LNCAP (cell line): ENCODE results near the gene NAP1L1.

Experiments
- TF ChIP-seq, protein P1 (sequence below): fragments of 450-650 bp; IDR thresholded peaks from 2 replicates; pipeline ENCODE4 v1.5.1; 2017; ENCODE audit warnings: mild to moderate bottlenecking

The NAP1L1 gene

GRCh38 chr12:76083904-76084862 is at the start of gene NAP1L1:
TSS of gene NAP1L1 (minus strand) at chr12:76084685. CDS start at chr12:76074219, 10,466 bp downstream.
- TF ChIP-seq, protein P1, sequence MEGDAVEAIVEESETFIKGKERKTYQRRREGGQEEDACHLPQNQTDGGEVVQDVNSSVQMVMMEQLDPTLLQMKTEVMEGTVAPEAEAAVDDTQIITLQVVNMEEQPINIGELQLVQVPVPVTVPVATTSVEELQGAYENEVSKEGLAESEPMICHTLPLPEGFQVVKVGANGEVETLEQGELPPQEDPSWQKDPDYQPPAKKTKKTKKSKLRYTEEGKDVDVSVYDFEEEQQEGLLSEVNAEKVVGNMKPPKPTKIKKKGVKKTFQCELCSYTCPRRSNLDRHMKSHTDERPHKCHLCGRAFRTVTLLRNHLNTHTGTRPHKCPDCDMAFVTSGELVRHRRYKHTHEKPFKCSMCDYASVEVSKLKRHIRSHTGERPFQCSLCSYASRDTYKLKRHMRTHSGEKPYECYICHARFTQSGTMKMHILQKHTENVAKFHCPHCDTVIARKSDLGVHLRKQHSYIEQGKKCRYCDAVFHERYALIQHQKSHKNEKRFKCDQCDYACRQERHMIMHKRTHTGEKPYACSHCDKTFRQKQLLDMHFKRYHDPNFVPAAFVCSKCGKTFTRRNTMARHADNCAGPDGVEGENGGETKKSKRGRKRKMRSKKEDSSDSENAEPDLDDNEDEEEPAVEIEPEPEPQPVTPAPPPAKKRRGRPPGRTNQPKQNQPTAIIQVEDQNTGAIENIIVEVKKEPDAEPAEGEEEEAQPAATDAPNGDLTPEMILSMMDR: no peak

DNA sequence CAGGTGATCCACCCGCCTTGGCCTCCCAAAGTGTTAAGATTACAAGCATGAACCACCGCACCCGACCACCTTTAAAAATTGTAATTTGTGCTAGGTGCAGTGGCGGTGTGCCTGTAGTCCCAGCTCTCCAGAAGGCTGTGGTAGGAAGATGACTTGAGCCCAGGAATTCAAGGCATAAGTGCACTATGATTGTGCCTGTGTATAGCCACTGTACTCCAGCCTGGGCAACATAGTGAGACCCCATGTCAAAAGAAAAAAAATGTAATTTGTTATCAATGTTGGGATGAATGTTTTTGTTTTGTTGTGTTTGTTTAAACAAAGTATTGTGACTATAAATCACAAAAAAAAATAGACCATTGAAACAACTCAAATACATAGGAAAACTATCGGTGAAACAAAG is 43.1 kb upstream of the NAP1L1 start:
- TF ChIP-seq, protein P1: no peak

- TF ChIP-seq, protein P1: no peak
These were observed 40.0 kb upstream of the NAP1L1 start for GRCh38 chr12:76124456-76124855.

GRCh38 chr12:76123259-76124212 is 39.1 kb upstream of the NAP1L1 start:
- TF ChIP-seq, protein P1: no peak

DNA sequence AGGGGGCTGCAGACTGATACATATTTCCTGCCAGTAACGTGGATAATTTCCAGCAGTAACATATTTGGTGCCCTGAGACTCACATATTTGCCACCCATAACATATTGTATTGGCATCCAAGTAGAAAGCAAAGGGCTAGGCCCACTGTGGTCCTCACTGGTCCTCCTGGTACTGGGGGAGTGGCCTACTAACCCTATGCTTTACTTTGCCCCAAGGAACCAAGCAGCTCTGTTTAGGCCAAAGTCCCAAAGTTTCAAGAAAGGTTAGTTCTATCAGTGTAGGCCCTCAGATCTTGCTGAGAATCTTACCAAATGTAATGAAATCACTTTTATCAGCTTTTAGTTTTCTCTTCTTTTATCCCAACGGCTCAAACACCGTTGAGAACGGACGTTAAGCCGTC is 35.4 kb upstream of the NAP1L1 start:
- TF ChIP-seq, protein P1: no peak

GRCh38 chr12:76117751-76118150 is 33.3 kb upstream of the NAP1L1 start:
- TF ChIP-seq, protein P1: no peak

GRCh38 chr12:76117067-76117691 is 32.7 kb upstream of the NAP1L1 start:
- TF ChIP-seq, protein P1: peak; percentile 31; the same call in 1 of the 2 replicates
